H1 (cell line): ENCODE data around the gene CMC4. TPM values are rescaled to one million over a fixed set of nuclear protein-coding genes. Genes with fewer than 3 reads are reported as not detected.

Source experiments
- MAFK ChIP-seq: IDR thresholded peaks from 2 replicates; pipeline ENCODE4 v1.6.1; 2012; ENCODE audit warnings: low read depth, mild to moderate bottlenecking, improper control_type of control experiment, low read length
- polyA plus RNA-seq, 7 experiments: library from polyadenylated mRNA; depleted of rRNA in 3 of 7; stranded (reverse) in 5 of 7; unstranded in 2 of 7; fragments of >200 nt in 5 of 7; fragments of 200-250 nt in 2 of 7; gene quantifications; 1 replicate in 5 of 7; 2 replicates in 1 of 7; 4 replicates in 1 of 7; pipeline versions ENCODE4 v1.2.1 to v1.2.3, GENCODE V29; 2011 to 2013; ENCODE audit warnings: missing spikeins in 2 of 7, mixed read lengths in 2 of 7
- total RNA-seq: library from RNA; stranded (reverse); fragmentation: NEBNext Ultra II Directional; extraction: Animal tissue kit (Norgen Biotek cat#: 25700); gene quantifications from 2 replicates; pipeline ENCODE4 v1.2.1, GENCODE V29; 2021

CMC4 gene
- total and polyA plus RNA-seq, 2 of the 8 experiments (the other 6 are each of a cell fraction or from before 2014, with no cell fraction given): 6.0 to 8.8 TPM

- TF ChIP-seq MAFK: no peak
These were observed 42.1 kb downstream of the CMC4 start (continued) for GRCh38 chrX:155028877-155029291.
